HG03108 (cell line): Measurements from ENCODE around the gene ZC3H6.
"Not testable (repeated sequence)": the region's sequence is repeated elsewhere in the genome, so short reads cannot be mapped to it uniquely, and the experiment has no call there.

Experiments used
- ATAC-seq: cut with Tn5 transposase; IDR thresholded peaks from one replicate; pipeline ENCODE4 v1.9.1; 2021; ENCODE audit warnings: moderate library complexity; ENCODE audit not compliant: unreplicated experiment

Gene ZC3H6

DNA sequence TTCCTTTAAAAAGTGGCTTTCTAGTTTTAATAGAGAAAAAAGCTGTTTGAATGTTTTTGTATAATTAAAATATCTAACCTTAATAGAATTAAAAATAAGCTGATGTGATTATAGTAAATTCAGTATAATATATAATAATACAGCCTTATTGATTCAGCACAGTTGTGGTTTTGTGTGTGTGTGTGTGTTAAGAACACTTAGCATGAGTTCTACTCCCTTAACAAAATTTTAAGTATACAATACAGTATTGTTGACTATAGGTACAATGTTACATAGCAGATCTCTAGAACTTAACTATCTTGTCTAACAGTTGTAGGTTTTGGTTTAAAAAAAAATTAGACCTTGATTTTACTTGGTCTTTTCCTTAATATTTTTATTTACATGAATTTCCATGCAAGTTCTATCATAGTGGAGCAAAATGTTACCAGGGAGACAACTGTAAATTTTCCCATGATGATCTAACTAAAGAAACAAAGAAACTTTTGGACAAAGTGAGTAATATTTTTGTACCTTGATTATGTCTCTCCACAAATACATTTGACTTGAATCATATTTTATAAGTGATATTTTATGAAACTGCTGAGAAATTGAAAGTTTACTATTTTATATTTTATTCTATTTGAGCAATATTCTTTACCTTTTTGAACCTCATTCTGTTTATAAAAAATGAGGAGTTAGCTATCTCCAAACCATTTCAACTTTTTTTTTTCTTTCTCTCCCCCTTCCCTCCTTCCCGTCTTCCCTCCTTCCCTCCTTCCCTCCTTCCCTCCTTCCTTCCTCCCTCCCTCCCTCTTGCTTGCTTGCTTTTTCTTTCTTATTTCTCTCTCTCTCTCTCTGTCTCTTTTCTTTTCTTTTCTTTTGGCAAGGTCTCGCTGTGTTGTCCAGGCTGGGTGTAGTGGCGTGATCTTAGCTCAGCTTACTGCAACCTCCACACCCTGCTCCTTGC, 46.3 kb downstream of the ZC3H6 start:
- no peak for ATAC-seq

DNA sequence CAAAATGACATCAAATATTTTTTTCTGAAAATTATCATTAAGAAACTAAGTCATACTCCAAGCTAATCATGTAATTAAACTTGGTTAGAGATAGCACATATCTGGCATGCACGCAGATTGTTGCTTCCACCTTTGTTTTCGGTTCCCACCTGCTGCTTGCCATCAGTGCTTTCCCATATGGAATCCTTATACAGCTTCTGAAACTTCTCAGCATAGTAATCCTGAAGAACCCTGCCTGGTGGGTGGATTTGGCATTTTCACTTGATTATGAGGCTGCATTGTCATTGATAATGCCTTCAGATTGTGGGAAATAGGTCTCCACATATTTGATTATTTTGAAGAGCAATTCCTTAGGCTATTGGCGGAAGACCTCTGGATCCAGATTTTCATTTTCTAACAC, 47.5 kb downstream of the ZC3H6 start:
- no peak for ATAC-seq

DNA sequence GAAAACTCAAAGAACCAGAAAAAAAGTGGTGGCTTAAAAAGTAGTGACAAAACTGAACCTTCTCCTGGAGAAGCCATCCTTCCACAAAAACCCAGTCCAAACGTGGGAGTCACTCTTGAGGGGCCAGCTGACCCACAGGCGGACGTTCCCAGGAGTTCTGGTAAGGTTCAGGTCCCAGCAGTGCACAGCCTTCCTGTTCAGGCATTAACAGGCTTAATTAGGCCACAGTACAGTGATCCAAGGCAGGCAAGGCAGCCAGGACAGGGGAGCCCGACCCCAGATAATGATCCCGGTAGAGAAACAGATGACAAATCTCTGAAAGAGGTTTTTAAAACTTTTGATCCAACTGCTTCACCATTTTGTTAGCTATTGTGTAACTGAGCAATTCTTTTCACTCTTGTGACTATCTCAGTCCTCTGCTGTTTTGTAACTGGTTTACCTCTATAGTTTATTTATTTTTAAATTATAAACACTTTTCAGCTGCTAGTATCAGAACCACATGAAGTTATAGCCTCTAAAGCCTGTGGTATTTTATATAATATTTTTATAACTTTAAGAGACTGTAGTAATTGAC, 56.8 kb downstream of the ZC3H6 start:
- no peak for ATAC-seq

DNA sequence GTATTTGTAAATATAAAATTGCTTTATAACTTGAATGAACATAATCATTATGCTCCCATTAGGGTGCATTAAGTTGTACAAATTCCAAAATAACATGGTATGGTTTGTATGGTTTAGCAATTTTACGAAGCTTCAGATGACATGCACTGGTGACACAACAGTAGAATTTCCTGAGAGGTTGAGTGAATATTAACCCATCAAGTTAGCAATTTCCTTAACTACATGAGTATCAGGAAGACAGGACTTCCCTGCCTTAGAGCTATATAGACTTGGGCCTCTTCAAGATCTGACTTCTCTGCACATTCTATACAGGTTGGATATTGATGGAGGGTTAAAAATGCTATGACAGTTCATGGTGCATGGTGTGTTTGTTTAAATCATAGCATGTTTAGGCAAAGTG, 60.2 kb downstream of the ZC3H6 start:
- no peak for ATAC-seq

DNA sequence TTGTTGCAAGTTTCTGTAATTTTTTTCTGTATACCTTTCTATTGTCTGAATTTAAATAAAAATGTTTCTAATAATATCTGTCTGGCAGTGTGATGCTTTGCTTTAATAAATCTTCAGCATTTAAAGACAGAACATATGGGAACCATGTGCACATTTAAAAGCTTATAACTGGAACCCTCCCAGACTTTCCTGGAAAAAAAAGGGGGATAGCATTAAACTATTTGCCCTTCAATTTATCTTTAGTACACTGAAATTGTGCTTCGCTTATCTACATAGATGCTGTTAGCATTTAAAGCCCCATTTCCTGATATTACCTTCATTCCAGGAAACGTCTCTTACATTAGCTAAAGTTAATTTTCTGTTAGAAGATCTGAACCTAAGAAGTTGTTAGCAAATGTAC, 64.6 kb downstream of the ZC3H6 start:
- no peak for ATAC-seq

DNA sequence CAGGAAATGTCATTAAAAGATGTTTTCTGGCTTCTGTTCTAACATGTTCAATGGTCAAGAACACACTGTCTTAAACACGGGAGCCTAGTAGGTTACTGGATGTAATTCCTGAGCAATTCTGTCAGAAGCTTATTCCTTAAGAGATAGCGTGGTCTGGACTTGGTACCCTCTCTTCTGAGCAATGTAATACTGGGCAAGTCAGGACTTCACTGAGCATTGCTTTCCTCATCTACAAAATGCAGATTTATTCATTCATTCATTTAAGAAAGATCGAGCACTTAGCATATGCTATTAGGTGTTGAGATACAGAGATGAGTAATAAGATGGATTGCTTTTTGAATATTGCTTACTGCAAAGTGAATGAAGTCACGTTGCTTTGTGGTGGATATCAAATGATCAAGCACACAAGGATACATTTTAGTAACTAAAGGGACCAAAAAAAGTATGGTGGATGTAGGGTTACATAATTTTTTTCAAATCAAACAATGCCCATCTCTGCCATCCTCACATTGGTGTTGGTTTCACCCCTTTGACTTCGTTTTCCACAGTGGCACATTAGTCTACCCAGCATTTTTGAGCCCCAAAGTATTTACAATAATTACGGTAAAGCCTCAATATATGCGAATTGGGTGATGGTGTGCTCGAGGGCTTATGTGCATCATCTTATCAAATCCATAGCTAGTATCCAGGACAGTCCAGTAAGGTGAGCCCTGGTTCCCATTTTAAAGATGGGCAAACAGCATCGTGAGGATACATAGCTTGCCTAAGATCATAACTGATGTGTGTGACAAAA, 65.3 kb downstream of the ZC3H6 start:
- no peak for ATAC-seq

DNA sequence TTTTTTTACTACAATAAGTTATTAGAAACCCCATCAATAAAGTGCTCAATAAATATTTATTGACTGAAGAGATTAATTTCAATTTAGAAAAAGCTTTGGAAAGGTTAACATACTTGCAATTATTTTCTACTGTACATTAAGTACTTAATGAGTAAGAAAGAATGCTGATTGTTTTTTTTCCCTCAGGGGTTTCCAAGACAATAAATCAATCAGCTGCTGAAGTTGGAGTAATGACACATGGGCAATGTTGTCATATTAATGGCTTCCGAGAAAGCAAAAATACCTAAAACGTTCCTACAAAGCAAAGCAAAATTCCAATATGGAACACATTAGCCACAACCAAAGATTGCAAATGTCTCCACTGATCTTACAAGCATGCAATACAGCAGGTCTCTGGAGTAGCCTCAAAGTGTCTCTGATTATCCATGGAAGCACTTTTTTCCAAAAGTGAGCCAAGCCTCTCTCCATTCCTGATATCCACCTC, 66.7 kb downstream of the ZC3H6 start:
- no peak for ATAC-seq

DNA sequence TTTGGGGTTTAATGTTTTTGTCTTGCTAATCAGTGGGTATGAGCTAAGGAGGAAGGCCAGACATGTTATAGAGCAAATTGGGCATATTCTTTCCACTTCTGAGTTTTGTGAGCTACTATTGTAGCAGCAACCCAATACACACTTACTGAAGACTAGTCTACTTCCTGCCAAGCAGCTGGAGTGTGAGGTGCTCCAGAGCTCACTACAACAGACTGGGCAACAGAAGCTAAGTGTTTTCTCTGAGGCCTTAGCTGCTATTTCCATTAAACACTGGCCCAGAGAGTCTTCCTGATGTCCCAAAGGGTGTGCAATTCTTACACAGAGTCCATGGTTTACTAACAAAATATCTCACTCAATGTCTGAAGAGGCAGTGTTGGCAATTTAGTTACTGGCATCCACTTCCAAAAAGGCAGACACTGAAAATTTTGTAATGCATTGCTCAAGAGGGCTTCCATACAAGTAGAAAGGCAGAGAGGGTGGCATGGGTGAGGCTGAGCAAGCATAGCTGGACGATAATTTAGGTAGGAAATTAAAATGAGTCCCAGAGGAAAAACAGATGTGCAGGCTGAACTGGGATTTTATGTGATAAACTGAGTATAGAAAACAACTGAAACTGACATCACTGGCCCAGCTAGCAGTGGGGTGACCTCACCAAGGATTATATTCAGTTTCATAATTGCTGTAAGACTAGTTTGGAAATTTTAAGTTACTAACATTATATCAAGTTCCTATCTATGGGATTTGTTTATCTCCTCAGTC, 68.6 kb downstream of the ZC3H6 start:
- no peak for ATAC-seq

DNA sequence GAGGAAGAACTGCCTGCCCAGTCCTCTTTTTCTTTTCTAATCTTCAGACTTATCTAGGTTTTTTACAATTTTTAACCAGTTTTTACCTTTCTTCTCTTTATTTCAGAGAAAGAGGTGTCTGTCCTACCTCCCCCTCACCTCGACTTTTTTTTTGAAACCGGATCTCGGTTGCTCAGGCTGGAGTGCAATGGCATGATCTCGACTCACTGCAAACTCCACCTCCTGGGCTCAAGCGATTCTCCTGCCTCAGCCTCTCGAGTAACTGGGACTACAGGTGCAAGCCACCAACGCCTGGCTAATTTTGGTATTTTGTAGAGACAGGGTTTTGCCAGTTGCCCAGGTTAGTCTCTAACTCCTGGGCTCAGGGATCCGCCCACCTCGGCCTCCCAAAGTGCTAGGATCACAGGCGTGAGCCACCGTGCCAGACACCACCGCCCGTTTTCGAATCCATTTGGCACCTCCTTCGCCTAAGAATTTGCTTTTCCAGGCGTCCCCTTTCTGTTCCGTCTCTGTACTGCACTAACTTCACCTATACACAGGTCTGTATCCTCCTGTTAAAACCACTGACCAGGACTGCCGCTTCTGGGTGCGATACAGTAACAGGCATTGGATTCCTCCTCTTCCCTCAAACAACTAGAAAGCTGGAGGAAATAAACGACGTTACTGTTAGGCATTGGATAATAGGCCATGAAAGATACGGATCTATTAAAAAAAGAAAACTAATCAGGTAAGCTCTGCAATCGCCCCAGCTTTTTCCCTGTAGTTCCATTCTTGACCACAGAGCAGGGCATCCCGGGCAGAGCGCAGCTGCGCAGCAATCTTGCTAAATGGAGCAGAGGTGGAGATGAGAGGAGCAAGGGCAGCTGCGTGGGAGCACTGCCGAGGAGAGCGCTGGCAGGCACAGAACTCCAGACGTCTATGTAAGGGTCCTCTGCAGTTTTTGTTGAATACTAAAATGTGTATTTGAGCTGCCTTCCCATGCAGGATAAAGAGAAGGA, 69.9 kb downstream of the ZC3H6 start:
- ATAC-seq = no peak

DNA sequence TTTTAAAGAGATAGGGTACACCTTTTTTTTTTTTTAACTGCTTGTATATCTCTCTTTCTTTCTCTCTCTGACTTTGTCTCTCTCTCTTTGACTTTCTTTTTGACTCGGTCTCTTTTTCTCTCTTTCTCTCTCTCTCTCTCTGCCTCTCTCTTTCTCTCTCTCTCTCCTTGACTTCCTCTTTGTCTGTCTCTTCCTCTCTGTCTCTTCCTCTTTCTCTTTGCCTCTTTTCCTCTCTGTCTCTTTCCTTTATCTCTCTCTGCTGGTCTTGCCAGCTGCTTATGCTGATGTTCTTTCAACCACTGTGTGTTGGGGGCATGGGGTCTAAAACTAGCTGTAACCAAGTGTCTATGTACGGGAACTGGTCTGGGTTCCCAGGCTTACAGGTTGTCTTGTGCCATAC, 76.9 kb downstream of the ZC3H6 start:
- ATAC-seq = not testable (repeated sequence)

DNA sequence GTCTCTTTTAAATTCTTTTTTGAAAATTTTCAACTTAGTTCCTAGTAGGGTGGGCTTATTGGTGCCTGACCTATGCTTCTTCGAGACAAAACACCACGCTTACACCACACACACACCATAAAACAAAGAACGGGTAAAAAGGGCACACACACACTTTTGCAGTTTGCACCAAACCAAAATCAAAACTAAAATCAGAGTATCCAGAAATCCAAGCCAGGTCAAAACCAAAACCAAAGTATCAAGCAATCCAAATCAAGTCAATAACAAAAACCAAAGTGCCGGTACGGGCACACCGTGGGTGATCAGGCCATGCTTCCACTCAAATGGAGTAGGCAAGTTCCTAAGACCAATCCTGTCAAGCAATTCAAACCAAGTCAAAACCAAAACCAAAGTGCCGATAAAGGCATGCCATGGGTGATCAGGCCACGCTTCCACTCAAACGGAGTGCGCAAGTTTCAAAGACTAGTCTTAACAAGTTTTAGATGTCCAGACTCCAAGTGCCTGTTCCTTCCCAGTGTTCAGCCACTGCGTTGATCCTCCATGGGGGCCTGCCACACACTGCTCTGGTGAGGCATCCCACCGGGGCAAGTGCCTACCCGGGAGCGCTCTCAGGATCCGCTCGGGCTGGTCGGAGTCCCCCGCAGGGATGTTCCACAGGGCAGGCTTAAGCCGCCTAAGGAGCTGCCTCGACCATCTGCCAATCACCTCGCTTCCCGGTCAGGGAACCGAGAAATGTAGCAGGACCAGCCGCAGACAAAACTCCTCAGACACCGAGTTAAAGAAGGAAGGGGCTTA, 77.6 kb downstream of the ZC3H6 start:
- not testable (repeated sequence) for ATAC-seq

DNA sequence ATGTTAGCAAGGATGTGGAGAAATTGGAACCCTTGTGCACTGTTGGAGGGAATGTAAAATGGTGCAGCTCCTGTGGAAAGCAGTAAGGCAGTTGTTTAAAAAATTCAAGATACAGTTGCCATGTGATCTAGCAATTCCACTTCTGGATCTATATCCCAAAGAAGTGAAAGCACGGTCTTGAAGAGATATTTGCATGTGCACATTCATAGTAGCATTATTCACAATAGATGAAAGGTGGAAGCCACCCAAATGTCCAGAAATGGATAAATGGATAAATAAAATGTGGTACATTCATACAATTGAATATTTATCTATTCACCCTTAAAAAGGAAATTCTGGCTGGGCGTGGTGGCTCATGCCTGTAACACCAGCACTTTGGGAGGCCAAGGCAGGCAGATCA, 78.9 kb downstream of the ZC3H6 start:
- ATAC-seq = not testable (repeated sequence)

DNA sequence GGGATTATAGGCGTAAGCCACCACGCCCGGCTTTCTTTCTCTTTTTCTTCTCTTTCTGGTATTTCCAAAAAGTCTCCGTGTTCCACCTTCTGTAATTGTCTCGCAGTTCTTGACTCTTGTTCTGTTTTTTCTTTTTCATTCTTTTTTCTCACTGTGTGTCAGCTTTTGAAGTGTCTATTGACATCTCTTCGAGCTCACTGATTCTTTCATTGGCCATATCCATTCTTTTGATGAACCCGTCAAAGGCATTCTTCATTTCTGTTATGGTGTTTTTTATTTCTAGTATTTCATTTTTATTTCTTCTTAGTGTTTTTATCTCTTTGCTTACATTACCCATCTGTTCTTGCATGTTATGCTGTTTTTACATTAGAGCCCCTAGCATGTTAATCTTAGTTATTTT, 84.7 kb downstream of the ZC3H6 start:
- not testable (repeated sequence) for ATAC-seq
